ENCODE measurements around the gene RPL12.

The RPL12 gene

DNA sequence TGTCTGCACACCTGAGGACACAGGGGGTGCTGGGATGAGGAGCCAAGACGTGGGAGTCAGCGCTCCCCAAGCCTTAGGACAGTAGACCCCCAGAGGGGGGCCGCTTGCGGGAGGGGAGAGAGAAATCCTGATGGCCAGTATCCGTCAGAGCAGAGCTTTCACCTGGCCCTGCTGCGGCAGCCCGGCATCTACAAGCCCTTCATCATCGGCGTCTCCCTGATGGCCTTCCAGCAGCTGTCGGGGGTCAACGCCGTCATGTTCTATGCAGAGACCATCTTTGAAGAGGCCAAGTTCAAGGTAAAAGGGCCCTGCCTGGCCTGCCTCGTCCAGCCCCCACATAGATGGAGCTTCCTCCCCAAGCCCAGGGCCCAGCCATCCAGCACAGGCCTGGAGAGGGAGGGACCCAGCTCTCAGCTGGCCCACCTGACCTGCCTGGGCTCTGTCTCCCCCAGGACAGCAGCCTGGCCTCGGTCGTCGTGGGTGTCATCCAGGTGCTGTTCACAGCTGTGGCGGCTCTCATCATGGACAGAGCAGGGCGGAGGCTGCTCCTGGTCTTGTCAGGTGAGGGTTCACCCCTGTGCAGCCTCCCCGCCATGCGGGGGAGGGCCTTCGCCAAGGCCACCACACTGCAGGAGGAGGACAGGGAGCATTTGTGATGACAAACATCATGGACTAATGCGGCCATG is 47.6 kb downstream of the RPL12 start:
- DNase-seq (ENCODE audit: low read depth), result no peak

DNA sequence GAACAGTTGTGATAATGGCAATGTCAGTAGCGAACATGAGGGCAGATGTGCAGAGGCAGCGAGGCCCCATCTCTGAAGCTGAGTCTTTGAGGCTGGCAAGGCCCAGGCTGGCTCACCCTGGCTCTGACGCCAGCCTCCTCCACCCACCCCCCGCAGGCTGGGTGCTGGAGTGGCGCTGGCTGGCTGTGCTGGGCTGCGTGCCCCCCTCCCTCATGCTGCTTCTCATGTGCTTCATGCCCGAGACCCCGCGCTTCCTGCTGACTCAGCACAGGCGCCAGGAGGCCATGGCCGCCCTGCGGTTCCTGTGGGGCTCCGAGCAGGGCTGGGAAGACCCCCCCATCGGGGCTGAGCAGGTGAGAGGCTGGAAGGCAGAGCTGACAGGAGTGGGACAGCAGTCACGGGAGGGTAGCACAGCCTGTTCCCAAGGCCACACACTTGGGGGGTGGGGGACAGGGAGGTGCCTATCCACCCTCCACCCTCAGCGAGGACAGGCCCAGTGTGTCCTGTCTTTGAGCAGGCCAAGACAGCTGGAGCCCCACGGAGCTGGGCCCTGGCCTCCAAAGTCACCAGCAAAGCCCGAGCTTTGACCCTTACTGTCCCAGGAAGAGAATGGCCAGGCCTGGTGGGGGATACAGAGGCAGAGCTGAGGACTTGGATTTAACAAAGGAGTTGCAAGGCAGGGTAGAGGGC is 48.7 kb downstream of the RPL12 start:
- no peak for DNase-seq (ENCODE audit: low read depth)

DNA sequence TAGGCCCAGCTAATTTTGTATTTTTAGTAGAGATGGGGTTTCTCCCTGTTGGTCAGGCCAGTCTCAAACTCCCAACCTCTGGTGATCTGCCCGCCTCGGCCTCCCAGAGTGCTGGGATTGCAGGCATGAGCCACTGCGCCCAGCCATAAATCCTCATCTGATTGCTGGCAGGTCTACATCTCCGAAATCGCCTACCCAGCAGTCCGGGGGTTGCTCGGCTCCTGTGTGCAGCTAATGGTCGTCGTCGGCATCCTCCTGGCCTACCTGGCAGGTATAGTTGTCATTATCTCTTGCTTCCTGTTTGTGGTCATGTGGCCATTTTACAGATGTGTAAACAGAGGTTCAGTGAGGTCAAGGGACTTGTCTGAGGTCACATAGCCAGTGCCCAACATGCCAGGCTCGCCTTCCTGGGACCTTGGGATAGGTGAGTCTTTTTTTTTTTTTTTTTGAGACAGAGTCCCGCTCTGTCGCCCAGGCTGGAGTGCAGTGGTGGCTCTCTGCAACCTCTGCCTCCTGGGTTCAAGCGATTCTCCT is 51.4 kb downstream of the RPL12 start:
- DNase-seq (ENCODE audit: low read depth), result no peak

DNA sequence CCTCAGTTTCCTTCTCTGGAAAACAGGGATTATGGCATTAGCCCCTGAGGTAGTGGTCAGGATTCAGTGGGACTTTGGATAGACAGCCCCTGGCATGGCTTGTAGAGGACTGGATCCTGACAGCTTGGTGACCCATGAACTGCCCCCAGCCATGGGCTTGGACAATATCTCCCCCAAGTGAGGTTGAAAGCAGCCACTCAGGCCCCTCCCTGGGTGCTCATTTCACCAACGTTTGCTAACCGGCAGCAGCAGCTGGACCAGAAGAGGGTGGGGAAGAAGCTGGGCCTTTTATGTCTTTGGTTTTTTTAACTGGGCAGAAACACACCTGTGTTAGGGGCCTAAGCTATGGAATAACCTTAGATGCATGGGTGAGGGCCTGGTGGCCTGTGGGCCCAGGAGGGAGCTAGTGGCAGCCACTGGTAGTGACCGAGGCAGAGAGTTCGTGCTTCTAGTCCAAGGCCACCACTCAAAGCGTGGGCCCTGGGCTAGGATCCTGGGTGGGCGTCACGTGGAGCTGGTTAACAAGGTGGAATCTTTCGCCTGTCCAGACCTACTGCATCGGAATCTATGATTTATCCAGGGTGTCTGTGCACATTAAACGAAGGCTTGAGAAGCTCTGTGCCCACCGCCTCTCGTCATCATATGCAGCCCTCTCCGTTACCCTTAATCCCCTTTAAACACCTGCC is 52.3 kb downstream of the RPL12 start:
- no peak for DNase-seq (ENCODE audit: low read depth)

DNA sequence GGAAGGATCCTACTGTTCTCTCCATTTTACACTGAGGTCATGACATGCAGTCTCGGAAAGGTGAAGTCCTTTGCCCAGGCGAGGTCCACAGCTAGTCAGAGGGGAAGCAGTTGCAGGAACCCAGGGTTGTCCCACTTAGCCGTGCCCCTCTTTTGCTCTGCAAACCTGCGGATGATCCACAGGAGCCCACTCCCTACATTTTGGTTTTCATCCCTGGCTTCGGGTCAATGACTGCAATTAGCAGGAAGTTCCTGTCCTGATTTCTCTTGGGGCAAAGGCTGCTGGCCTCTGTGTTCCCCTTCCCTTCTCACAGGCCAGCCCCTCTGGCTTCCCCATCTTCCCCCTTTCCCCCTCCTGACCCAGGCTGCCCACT is 52.9 kb downstream of the RPL12 start:
- no peak for DNase-seq (ENCODE audit: low read depth)

All from CMK (cell line).